Inflammatory macrophage treated with lipopolysaccharide for 1 hour (primary cell): ENCODE data around the gene EXOC4.
A peak's percentile ranks its signal among the peaks of the same experiment; 100 is the strongest.

Experiments used
- DNase-seq, 2 donors: peaks; one replicate each; pipeline ENCODE4 v3.0.0-alpha.2; 2020 to 2022

The EXOC4 gene

GRCh38 chr7:133815611-133816210, 562.8 kb downstream of the EXOC4 start:
- DNase-seq = no peak

DNA sequence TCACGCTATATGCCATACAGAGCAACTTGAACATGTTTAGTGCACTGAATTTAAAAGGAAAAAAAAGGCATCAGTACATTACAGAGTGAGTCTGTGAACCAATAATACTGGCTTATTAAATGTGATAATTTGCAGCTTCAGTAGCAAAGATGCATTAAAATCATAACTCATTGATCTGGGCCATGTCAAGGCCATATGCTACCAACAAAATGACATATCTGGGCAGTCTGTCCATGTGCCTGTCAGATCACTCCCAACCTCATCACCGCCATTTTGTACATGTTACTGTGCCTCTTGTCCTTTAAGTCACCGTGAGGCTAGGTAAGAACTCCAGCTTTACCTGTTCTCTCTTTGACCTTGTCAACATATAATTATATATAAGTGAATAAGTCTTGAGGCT, 566.8 kb downstream of the EXOC4 start:
- DNase-seq = no peak

DNA sequence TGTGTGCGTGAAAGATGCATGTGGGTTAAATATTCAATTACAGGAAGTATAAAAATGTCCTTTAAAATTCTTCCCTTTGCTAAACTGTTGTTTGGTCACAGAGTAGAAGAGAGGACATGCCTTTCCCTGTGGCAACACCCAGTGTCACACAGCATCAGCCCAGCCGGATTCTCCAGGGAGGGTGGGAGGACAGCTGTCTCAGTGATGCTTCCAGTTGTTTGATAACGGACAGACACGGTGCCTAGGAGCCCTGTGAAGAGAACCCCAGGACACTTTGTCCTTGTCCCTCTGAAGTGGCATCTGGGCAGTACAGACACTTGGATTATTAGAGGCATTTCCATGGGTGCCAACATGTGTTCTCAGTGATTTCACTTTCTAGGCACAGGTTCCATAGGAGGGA, 567.7 kb downstream of the EXOC4 start:
- no peak for DNase-seq

- DNase-seq = no peak
These were observed 568.3 kb downstream of the EXOC4 start for GRCh38 chr7:133821171-133821570.

- DNase-seq = no peak
These were observed 569.2 kb downstream of the EXOC4 start for GRCh38 chr7:133822001-133822641.

DNA sequence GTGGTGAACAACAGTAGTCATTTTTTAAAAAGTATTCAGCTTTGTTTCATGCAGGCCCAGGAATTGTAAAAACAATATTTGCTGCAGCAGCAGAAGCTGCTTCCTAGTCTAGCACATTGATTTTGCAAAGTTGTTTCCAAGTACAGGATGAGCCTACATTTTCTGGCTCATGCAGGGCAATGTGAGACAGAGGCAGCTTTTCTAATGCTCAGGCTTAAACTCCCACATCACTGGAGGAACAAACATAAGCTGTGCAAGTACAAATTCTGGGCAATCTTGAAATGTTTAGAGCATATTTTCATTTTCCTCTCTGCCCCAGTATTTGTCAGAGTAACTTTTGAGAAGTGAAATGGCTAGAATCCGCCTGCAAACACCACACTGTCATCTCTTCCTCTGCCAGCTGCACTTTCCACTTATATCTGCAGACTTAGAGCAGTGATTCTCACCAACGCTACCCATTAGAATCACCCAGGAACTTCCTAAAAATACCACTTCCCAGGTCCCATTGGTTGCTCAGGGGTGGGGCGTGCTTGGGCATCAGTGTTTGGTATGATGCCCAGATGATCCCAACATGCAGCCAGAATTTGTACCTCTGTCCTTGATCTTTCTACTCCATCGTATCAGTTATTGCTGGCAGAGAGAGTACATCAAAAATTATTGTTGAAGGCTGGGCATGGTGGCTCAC, 570.1 kb downstream of the EXOC4 start:
- no peak for DNase-seq

DNA sequence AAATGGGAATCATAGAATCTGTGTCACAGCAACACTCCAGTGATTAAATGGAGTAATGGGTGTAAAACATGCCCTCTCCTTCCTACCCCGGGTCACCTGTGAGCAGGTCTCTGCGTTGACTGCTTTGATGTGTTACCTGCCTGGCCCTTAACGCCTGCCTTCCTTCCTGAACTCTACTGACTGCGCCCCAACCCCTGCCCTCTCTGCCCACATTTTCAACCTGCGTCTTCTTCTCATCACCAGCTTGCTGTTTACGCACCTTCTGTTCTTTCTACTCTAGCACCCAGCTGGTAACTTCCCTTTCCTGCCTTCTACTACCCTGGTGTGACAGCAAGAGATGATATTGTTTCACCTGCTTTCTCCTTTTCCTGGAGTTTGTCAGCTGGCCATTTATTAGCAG, 571.3 kb downstream of the EXOC4 start:
- no peak for DNase-seq

- DNase-seq = no peak
These were observed 575.1 kb downstream of the EXOC4 start for GRCh38 chr7:133827707-133828623.

DNA sequence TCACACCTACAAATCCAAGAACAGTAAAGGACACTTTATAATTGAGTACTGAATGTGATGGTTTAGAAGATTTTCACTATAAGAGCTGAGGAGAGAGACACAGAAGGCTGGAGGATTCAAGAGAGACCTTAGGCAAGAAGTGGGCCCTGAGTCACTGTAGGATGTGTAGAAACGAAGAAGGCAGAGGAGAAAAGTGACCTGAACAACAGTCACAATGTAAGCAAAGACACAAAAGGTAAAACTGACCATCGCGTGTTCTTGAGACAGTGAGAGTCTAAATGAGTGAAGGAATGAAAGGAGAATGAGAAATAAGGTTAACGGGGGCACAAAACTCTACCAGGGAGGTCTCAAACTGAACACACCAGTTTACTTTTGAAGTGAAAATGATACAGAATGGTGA, 576.0 kb downstream of the EXOC4 start:
- DNase-seq = no peak

DNA sequence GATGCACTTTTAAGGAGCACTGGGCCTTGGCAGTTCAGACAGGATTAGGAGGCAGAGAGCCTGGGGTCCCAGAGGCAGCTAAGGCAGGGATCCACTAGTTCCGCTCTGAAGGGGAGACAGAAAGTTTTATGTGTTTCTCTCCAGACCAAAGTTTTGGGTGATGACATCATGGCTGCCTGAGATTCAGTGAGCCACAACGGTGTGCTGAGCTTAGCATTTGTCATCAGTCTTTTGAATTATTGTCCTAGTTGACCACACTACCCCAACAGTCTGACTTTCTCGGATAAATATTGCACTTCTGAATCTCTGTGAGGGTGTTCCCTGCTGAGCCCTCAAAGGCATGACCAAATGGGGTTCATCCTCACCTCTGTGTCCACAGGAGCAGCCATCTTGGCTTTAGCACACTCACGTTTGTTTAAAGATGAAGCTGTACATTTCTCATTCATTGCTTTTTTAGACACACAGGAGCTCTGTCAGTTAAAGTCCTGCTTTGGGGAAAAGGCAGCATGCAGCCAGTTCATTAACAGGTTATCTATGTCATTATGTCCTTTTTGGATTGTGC, 576.5 kb downstream of the EXOC4 start:
- DNase-seq = no peak

- DNase-seq = no peak
These were observed 577.2 kb downstream of the EXOC4 start for GRCh38 chr7:133830081-133830480.

DNA sequence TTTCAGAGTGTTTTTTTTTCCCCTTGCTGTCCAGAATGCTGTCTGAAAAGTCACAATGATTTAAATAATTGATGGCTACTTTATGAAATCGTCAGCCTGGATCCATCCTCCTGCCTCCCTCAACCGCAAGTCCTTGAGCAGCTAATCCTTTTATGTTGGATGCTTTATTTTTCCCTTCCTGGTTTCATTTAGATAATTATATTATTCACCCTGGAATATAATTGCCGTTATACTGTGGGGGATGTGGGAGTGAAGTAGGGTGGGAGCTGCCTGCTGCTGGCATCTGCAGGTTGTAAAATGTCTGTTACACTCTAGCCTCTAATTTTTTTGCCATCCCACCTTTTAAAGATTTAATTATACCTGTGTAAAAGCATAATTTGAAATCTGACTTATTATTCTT, 583.8 kb downstream of the EXOC4 start:
- no peak for DNase-seq

GRCh38 chr7:133837224-133837623, 584.3 kb downstream of the EXOC4 start:
- no peak for DNase-seq

DNA sequence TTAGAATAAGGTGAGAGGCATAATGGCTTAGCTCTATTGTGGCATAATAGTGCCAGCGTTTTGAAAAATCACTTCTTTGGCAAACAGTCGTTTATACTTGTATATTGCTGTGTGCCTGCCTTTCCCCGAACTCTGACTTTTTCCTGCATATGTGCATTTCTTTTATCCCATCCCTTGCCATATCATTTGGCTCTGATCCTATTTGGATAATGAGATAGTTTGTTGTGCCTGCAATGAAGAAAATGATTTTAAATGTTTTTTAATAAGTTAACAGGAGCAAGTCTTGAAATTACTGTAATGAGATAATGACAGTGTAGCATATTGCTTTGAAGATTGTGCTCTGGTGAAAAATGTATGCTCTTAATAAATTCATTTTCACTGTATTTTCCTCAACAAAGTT, 586.2 kb downstream of the EXOC4 start:
- DNase-seq = no peak

DNA sequence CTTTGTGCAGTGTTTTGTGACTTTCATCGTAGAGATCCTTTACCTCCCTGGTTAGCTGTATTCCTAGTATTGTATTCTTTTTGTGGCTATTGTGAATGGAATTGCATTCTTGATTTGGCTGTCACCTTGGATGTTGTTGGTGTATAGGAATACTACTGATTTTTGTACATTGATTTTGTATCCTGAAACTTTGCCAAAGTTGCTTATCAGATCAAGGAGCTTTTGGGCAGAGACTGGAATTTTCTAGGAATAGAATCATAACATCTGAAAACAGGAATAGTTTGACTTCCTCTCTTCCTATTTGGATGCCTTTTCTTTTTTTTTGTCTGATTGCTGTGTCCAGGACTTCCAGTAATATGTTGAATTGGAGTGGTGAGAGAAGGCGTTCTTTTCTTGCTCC, 590.5 kb downstream of the EXOC4 start:
- no peak for DNase-seq

GRCh38 chr7:133845005-133845404, 592.1 kb downstream of the EXOC4 start:
- DNase-seq = no peak

DNA sequence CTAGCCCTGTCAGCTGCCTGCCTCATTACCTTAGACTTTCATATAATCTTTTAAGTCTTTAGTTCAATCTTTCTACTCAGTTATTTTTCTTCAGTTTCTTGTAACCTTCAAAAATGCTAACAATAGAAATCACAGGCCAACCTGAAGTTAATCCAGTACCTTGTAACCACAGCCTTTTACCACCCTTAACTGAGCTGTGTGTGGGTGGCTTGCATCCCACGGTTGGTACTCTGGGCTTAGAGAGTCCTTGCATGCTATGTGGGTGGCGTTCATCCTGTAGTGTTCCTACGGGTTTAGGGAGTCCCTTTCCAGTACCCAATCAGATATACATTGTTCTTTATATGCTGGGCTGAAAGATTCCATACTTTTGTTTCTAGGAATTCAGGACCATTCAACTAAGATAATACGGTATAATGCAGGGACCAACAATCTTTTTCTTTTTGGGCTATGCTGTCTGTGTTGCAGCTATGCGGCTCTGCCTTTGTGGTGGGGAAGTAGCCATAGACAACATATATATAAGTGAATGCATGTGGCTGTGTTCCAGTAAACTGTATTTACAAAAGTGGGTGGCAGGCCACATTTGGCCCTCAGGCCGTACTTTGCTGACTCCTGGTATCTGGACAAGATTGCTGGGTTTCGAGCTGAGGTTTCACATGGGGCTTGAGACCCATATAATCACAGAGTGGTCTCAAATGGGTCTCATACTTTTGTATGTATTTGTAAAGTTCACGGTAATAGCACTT, 593.5 kb downstream of the EXOC4 start:
- no peak for DNase-seq

- DNase-seq = no peak
These were observed 597.8 kb downstream of the EXOC4 start for GRCh38 chr7:133850497-133851280.

DNA sequence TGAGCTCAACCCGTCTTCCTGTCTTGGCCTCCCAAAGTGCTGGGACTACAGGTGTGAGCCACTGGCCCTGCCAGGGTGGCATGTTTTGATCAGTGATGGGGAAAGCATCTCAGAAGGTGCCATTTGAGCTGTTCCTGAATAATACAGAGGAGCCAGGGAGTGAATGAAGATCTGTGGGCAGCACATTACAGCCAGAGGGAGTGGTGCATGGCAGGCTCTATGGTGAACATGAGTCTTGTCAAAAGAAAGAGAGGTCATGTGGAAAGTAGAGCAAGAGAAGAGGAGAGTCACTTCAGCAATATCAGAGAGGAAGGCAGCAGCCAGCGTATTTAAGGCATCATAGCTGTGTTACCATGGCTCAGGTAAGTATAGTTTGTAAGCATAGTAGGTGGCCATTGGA, 598.5 kb downstream of the EXOC4 start:
- no peak for DNase-seq

DNA sequence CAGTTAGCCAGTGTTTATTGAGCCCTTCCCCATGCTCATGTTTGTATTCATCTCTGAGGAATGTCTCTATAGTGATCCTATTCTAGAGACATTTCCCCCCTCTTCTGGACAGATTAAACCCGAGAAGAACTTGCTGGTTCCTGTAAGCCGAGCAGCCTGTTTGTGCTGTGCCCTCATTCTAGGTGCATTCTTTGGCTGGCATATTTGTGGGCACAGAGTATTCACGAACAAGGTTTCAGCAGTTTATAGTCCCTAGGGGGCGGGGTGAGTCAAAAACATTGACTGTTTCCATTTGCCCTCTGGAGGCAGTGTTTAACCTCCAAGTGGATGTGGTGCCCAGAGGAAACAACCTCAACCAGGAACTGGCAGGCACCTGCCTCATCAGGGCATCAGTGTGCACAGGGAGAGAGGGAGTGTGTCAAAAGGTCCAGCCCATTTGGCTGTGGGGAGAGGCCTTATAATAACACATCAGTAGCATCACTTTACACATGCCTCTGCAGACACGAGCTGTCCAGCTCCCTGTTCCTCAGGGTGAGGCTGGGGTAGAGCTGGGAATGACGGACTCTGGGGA, 600.9 kb downstream of the EXOC4 start:
- DNase-seq = peak in 1 of 2 donors; percentile 18

DNA sequence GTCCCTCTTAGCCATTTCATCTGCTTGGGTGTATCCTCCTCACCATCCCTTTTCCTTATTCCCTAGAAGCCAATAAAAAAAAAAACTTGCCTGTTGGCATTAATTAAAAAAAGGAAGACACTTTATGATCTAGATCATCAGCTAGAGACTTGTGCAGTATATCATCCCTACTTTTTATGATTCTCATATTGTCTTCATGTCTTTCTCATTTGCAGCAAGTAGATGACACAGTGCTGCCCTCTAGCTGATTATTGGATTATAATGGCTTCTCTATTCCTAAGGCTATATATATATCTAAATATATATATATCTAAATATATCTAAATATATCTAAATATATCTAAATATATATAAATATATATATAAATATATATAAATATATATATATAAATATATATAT, 601.9 kb downstream of the EXOC4 start:
- DNase-seq = peak; percentile 9 to 43
